ENCODE data around the gene ADAM12. TPM values are rescaled to one million over a fixed set of nuclear protein-coding genes. Genes with fewer than 3 reads are reported as not detected.

ADAM12 gene
- total RNA-seq, 2 experiments from 2014 or later, result 1.3 TPM

DNA sequence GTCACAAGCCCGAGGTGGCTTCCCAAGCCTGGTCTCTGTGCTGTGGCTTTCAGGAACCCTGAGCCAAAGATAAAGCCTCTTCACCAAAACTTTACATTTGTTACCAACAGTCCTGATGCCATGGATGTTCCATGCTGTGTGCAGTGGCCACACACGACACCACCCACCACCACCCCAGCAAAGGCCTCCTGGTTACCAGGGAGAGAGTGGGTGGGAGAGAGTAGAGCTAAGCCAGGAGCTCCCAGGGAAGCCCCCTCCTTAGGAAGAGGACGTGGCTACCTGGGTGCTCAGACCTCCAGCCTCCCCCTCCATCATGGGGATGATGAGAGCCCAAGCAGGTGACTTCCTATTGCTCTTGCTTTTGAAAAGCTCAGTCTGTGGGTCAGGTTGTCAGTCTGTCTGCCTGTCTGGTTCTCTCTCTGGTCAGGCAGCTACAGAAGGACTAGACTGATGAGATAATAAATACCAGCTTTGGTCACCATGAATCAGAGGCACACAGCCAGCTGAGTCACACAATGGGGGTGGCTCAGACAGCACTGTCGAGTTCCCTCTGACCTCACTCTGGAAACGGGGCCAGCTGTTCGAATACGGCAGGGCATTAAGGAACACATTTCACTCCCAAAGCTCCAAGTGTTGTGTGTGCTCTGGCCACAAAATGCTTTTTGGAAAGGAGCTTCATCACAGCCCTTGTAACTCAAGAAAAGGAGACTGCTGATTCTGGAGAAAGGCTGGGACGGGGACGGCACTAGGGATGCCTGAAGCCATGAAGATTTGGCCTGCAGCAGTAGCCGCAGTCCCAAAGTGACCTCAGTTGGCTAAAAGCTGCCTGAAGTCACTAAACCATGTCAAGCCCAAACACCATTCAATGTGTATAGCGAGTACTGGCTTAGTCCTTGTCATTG is 325.9 kb downstream of the ADAM12 start:
- no peaks in the 10 kb centered on the region for H3K36me3 Mint-ChIP-seq (ENCODE audit: low read depth)
- TF ChIP-seq, protein P1, sequence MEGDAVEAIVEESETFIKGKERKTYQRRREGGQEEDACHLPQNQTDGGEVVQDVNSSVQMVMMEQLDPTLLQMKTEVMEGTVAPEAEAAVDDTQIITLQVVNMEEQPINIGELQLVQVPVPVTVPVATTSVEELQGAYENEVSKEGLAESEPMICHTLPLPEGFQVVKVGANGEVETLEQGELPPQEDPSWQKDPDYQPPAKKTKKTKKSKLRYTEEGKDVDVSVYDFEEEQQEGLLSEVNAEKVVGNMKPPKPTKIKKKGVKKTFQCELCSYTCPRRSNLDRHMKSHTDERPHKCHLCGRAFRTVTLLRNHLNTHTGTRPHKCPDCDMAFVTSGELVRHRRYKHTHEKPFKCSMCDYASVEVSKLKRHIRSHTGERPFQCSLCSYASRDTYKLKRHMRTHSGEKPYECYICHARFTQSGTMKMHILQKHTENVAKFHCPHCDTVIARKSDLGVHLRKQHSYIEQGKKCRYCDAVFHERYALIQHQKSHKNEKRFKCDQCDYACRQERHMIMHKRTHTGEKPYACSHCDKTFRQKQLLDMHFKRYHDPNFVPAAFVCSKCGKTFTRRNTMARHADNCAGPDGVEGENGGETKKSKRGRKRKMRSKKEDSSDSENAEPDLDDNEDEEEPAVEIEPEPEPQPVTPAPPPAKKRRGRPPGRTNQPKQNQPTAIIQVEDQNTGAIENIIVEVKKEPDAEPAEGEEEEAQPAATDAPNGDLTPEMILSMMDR (IDR thresholded peaks at IDR 0.05), result no peak
- peaks cover 1% of the 10 kb centered on the region for H3K27me3 Mint-ChIP-seq
- no peaks in the 10 kb centered on the region for H3K4me1 Mint-ChIP-seq (ENCODE audit: low read depth)
- DNase-seq (no peak), ATAC-seq (no peak)
- CTCF ChIA-PET, result no interaction called here
- H3K4me3 Mint-ChIP-seq, result no peak overlapping the region
- H3K27ac Mint-ChIP-seq, result no peak overlapping the region
- intact Hi-C loops (cut with micrococcal nuclease), result no loop called here
- H3K9me3 Mint-ChIP-seq, result no peaks in the 10 kb centered on the region
- POLR2A ChIA-PET, result no interaction called here

DNA sequence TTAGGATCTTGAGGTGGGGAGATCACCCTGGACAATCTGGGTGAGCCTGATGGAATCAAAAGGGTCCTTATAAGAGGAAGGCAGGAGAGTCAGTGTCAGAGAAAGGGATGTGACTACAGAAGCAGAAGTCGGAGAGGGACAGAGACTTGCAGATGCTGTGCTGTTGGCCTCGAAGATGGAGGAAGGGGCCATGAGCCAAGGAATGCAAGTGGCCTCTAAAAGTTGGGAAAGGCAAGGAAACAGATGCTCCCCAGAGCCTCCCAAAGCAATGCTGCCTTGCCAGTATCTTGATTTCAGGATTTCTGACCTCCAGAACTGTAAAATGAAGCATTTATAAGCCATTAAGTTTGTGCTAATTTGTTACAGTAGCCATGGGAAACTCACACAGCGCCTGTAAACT is 326.8 kb downstream of the ADAM12 start:
- ATAC-seq (no peak), DNase-seq (no peak)
- H3K27me3 Mint-ChIP-seq, result peaks cover 1% of the 10 kb centered on the region
- H3K9me3 Mint-ChIP-seq, result no peaks in the 10 kb centered on the region
- H3K36me3 Mint-ChIP-seq (ENCODE audit: low read depth), result no peaks in the 10 kb centered on the region
- ChIA-PET POLR2A (no interaction called here), CTCF (no interaction called here)
- intact Hi-C loops (cut with micrococcal nuclease), result no loop called here
- no peak overlapping the region for H3K4me3 Mint-ChIP-seq
- no peak overlapping the region for H3K27ac Mint-ChIP-seq
- no peaks in the 10 kb centered on the region for H3K4me1 Mint-ChIP-seq (ENCODE audit: low read depth)
- TF ChIP-seq, protein P1 (IDR thresholded peaks at IDR 0.05), result no peak

DNA sequence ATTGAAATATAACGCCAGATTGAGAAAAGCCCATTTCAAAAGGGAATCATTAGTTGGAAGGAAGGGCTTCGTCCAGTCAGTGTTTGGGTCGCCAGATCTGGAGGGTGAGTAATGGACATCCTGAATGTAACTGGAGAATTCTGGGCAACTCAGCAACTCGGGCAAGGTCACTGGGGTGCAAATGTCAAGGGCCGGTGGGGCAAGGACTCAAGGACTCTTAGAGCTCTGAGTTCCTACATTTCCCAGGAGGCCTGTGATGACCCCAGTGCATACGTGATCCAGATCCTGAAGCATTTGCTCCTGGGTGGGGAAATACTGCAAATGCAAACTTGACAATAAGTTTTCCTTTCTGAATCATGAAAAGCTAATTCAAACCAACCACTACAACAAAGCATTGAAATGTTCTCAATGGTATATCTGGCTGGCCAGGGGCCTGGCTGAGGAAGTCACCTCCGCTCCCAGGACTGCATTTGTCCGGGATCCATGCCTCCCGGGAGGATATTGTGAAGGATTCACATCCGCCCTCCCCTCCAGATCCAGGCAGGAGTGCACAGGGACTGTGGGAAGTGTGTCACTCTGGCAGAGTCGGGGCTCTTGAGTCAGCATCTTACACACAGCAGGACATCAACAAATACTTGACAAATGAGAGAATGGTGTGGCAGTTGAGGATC is 327.9 kb downstream of the ADAM12 start:
- H3K9me3 Mint-ChIP-seq, result no peaks in the 10 kb centered on the region
- H3K36me3 Mint-ChIP-seq (ENCODE audit: low read depth), result no peaks in the 10 kb centered on the region
- ChIA-PET CTCF (no interaction called here), POLR2A (no interaction called here)
- H3K27me3 Mint-ChIP-seq, result peaks cover 1% of the 10 kb centered on the region
- no peak overlapping the region for H3K4me3 Mint-ChIP-seq
- no peak overlapping the region for H3K27ac Mint-ChIP-seq
- DNase-seq (no peak), ATAC-seq (no peak)
- TF ChIP-seq, protein P1 (IDR thresholded peaks at IDR 0.05), result no peak
- intact Hi-C loops (cut with micrococcal nuclease), result no loop called here
- no peaks in the 10 kb centered on the region for H3K4me1 Mint-ChIP-seq (ENCODE audit: low read depth)

DNA sequence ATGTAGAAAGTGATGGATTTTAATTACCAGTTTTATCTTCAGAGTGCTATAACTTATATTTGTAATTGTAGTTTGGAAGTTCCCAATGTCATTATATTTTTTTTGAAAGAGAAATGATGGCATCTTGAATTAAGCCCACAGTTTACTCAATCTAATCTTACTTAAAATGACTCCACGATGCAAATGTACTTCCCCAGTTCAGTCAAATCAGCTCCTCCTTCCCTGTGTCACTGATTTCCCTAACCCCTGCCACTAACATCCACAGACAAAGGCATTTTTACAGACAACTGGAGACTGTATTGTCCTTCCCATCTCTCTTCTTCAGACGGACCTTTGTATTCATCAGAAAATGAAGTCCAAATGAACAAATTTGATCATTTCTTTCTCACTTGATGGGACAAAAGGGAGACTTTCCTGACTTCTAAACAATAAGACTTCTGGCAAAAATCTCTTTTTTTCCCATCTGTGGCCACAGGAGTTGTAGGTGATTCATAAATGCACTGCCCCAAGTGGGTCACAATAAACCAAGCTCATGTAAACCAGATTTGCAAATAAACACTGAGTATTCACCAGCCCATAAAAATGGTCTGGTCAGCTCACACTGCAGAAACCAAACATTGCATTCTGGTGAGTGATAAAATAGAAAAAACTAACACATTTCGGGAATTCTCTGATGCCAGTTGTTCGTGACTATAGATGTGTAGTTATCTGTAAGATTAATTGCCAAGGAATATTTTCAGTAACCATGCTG is 329.0 kb downstream of the ADAM12 start:
- DNase-seq (no peak), ATAC-seq (no peak)
- CTCF ChIA-PET, result no interaction called here
- TF ChIP-seq, protein P1 (IDR thresholded peaks at IDR 0.05), result no peak
- no peaks in the 10 kb centered on the region for H3K36me3 Mint-ChIP-seq (ENCODE audit: low read depth)
- H3K9me3 Mint-ChIP-seq, result no peaks in the 10 kb centered on the region
- intact Hi-C loops (cut with micrococcal nuclease), result no loop called here
- peaks cover 1% of the 10 kb centered on the region for H3K27me3 Mint-ChIP-seq
- no peak overlapping the region for H3K4me3 Mint-ChIP-seq
- no peak overlapping the region for H3K27ac Mint-ChIP-seq
- POLR2A ChIA-PET, result no interaction called here
- no peaks in the 10 kb centered on the region for H3K4me1 Mint-ChIP-seq (ENCODE audit: low read depth)

All from activated CD8-positive, alpha-beta T cell treated with anti-CD3 and anti-CD28 coated beads for 36 hours (primary cell).